ENCODE measurements around the gene FAIM.

FAIM gene

GRCh38 chr3:138646008-138646407, 37.4 kb downstream of the FAIM start:
- TF ChIP-seq CTCF (IDR thresholded peaks at IDR 0.05; ENCODE audit: low read depth, low read length, missing control alignments) = no peak
- in situ Hi-C loops (cut with HindIII; ENCODE audit: low pct_ligation_motif_present, low sequenced_read_pairs) = no loop called here
- Histone ChIP-seq H3K4me3 (ENCODE audit: low read depth, low read length) (no peak overlapping the region), H3K27ac (no peak overlapping the region), H3K36me3 (replicated peaks) (peaks cover 7% of the 10 kb centered on the region), H3K27me3 (replicated peaks) (no peaks in the 10 kb centered on the region)
- DNase-seq = no peak

GRCh38 chr3:138646513-138646912, 37.9 kb downstream of the FAIM start:
- TF ChIP-seq CTCF (IDR thresholded peaks at IDR 0.05; ENCODE audit: low read depth, low read length, missing control alignments) = no peak
- H3K27ac ChIP-seq = no peak overlapping the region
- H3K4me3 ChIP-seq (ENCODE audit: low read depth, low read length) = no peak overlapping the region
- H3K27me3 ChIP-seq (replicated peaks) = no peaks in the 10 kb centered on the region
- in situ Hi-C loops (cut with HindIII; ENCODE audit: low pct_ligation_motif_present, low sequenced_read_pairs) = no loop called here
- DNase-seq = no peak
- H3K36me3 ChIP-seq (replicated peaks) = peaks cover 7% of the 10 kb centered on the region

- TF ChIP-seq CTCF (IDR thresholded peaks at IDR 0.05; ENCODE audit: low read depth, low read length, missing control alignments) = no peak
- DNase-seq = no peak
- no peak overlapping the region for H3K4me3 ChIP-seq (ENCODE audit: low read depth, low read length)
- H3K27ac ChIP-seq = no peak overlapping the region
- in situ Hi-C loops (cut with HindIII; ENCODE audit: low pct_ligation_motif_present, low sequenced_read_pairs) = no loop called here
- H3K36me3 ChIP-seq (replicated peaks) = peaks cover 7% of the 10 kb centered on the region
- no peaks in the 10 kb centered on the region for H3K27me3 ChIP-seq (replicated peaks)
Observed at GRCh38 chr3:138649134-138649533, 40.6 kb downstream of the FAIM start.

- Histone ChIP-seq H3K4me3 (ENCODE audit: low read depth, low read length) (no peak overlapping the region), H3K27ac (no peak overlapping the region), H3K36me3 (replicated peaks) (peaks cover 17% of the 10 kb centered on the region), H3K27me3 (replicated peaks) (no peaks in the 10 kb centered on the region)
- in situ Hi-C loops (cut with HindIII; ENCODE audit: low pct_ligation_motif_present, low sequenced_read_pairs) = no loop called here
- DNase-seq = no peak
- no peak for TF ChIP-seq CTCF (IDR thresholded peaks at IDR 0.05; ENCODE audit: low read depth, low read length, missing control alignments)
Observed at GRCh38 chr3:138653567-138653966, 45.0 kb downstream of the FAIM start.

- in situ Hi-C loops (cut with HindIII; ENCODE audit: low pct_ligation_motif_present, low sequenced_read_pairs) = no loop called here
- Histone ChIP-seq H3K36me3 (replicated peaks) (peaks cover 12% of the 10 kb centered on the region), H3K27me3 (replicated peaks) (no peaks in the 10 kb centered on the region), H3K4me3 (ENCODE audit: low read depth, low read length) (no peak overlapping the region), H3K27ac (no peak overlapping the region)
- TF ChIP-seq CTCF (IDR thresholded peaks at IDR 0.05; ENCODE audit: low read depth, low read length, missing control alignments) = no peak
- no peak for DNase-seq
Observed at GRCh38 chr3:138657508-138657907, 48.9 kb downstream of the FAIM start.

GRCh38 chr3:138668107-138668506, 59.5 kb downstream of the FAIM start:
- Histone ChIP-seq H3K4me3 (ENCODE audit: low read depth, low read length) (no peak overlapping the region), H3K36me3 (replicated peaks) (peaks cover 8% of the 10 kb centered on the region), H3K27me3 (replicated peaks) (no peaks in the 10 kb centered on the region), H3K27ac (no peak overlapping the region)
- DNase-seq = no peak
- no peak for TF ChIP-seq CTCF (IDR thresholded peaks at IDR 0.05; ENCODE audit: low read depth, low read length, missing control alignments)
- in situ Hi-C loops (cut with HindIII; ENCODE audit: low pct_ligation_motif_present, low sequenced_read_pairs) = no loop called here

All from brain microvascular endothelial cell (primary cell).